CD14-positive monocyte (primary cell): ENCODE measurements around the gene PERM1. TPM values are rescaled to one million over a fixed set of nuclear protein-coding genes. Genes with fewer than 3 reads are reported as not detected.

Experiments
- DNase-seq, 3 donors: peaks; one replicate each; pipeline ENCODE4 v3.0.0-alpha.2; 2011 to 2022
- H2AFZ ChIP-seq: 2 replicates; pipeline ENCODE4 v1.6.0; 2012; ENCODE audit warnings: mild to moderate bottlenecking, low read depth, low read length, inconsistent platforms; ENCODE audit not compliant: insufficient read depth, poor library complexity, severe bottlenecking
- H3K27ac ChIP-seq, 2 donors: 1 replicate in 1 of 2; 2 replicates in 1 of 2; pipeline ENCODE4 v1.5.1; 2012 to 2013; ENCODE audit warnings: low read length in 2 of 2, control low read depth in 1 of 2, inconsistent platforms in 1 of 2, low read depth in 1 of 2, mild to moderate bottlenecking in 1 of 2
- H3K27me3 ChIP-seq, 2 donors: one replicate each; pipeline versions ENCODE4 v1.6.0 to v1.6.1; 2011 to 2013; ENCODE audit warnings: low read length in 2 of 2; ENCODE audit not compliant: control insufficient read depth in 2 of 2, insufficient read depth in 2 of 2
- H3K36me3 ChIP-seq, 2 donors: replicated peaks in 1 of 2; 1 replicate in 1 of 2; 2 replicates in 1 of 2; pipeline versions ENCODE4 v1.5.1 to v1.6.1; 2012 to 2013; ENCODE audit warnings: low read length in 2 of 2, control low read depth in 1 of 2, inconsistent platforms in 1 of 2, mild to moderate bottlenecking in 1 of 2; ENCODE audit not compliant: insufficient read depth in 2 of 2, control insufficient read depth in 1 of 2
- H3K4me1 ChIP-seq, 2 donors: 1 replicate in 1 of 2; 2 replicates in 1 of 2; pipeline versions ENCODE4 v1.5.1 to v1.6.1; 2012 to 2013; ENCODE audit warnings: low read length in 2 of 2, control low read depth in 1 of 2, inconsistent platforms in 1 of 2, mild to moderate bottlenecking in 1 of 2, moderate library complexity in 1 of 2; ENCODE audit not compliant: insufficient read depth in 2 of 2, control insufficient read depth in 1 of 2
- H3K4me2 ChIP-seq: replicated peaks from 2 replicates; pipeline ENCODE3; 2012; ENCODE audit warnings: low read length, moderate library complexity, mild to moderate bottlenecking; ENCODE audit not compliant: poor library complexity, severe bottlenecking; ENCODE audit errors: extremely low read depth
- H3K4me3 ChIP-seq, 3 experiments: fragments of 200-600 bp in 1 of 3; sonication (generic) in 1 of 3; replicated peaks in 1 of 3; 1 replicate in 2 of 3; 2 replicates in 1 of 3; pipeline ENCODE4 v1.5.1; 2011 to 2013; ENCODE audit warnings: low read length in 3 of 3, mild to moderate bottlenecking in 3 of 3, control low read depth in 2 of 3, low read depth in 2 of 3, inconsistent platforms in 1 of 3, moderate library complexity in 1 of 3
- H3K79me2 ChIP-seq: 2 replicates; pipeline ENCODE4 v1.6.0; 2012; ENCODE audit warnings: mild to moderate bottlenecking, control low read depth, inconsistent platforms, low read length, moderate library complexity; ENCODE audit not compliant: insufficient read depth
- H3K9ac ChIP-seq: 2 replicates; pipeline ENCODE4 v1.6.0; 2017; ENCODE audit warnings: low read length, mild to moderate bottlenecking; ENCODE audit not compliant: insufficient read depth, poor library complexity, severe bottlenecking
- H3K9me3 ChIP-seq, 2 donors: replicated peaks in 1 of 2; 1 replicate in 1 of 2; 2 replicates in 1 of 2; pipeline versions ENCODE4 v1.5.1 to v1.6.1; 2012 to 2013; ENCODE audit warnings: low read length in 2 of 2, control low read depth in 1 of 2; ENCODE audit not compliant: control insufficient read depth in 1 of 2, insufficient read depth in 1 of 2
- H4K20me1 ChIP-seq: 2 replicates; pipeline ENCODE4 v1.6.0; 2012; ENCODE audit warnings: mild to moderate bottlenecking, low read length, control low read depth, moderate library complexity; ENCODE audit not compliant: insufficient read depth
- H3K27ac Mint-ChIP-seq, 7 donors: one replicate each; pipeline ENCODE4 v1.8.0; 2020; ENCODE audit warnings: mild to moderate bottlenecking in 7 of 7, mixed read lengths in 7 of 7, moderate library complexity in 6 of 7, inconsistent platforms in 2 of 7
- H3K27me3 Mint-ChIP-seq, 3 donors: one replicate each; pipeline ENCODE4 v1.8.0; 2021 to 2022; ENCODE audit warnings: low read depth in 3 of 3, mild to moderate bottlenecking in 3 of 3, mixed read lengths in 3 of 3, moderate library complexity in 3 of 3, inconsistent platforms in 1 of 3
- H3K36me3 Mint-ChIP-seq, 2 donors: one replicate each; pipeline ENCODE4 v1.8.0; 2020; ENCODE audit warnings: mixed read lengths in 2 of 2, inconsistent platforms in 1 of 2, mild to moderate bottlenecking in 1 of 2
- H3K4me1 Mint-ChIP-seq: one replicate; pipeline ENCODE4 v1.8.0; 2020; ENCODE audit warnings: mild to moderate bottlenecking, mixed read lengths
- H3K4me3 Mint-ChIP-seq, 2 donors: one replicate each; pipeline ENCODE4 v1.8.0; 2020; ENCODE audit warnings: mild to moderate bottlenecking in 2 of 2, mixed read lengths in 2 of 2, moderate library complexity in 1 of 2
- H3K9me3 Mint-ChIP-seq, 7 donors: one replicate each; pipeline ENCODE4 v1.8.0; 2020 to 2022; ENCODE audit warnings: mixed read lengths in 7 of 7, mild to moderate bottlenecking in 6 of 7, moderate library complexity in 6 of 7, inconsistent platforms in 2 of 7
- WGBS: methylation state at CpG from one replicate; pipeline ENCODE4 v1.1.5; 2013; ENCODE audit warnings: missing lambda C conversion rate; ENCODE audit not compliant: insufficient coverage; 5-methylcytosine and 5-hydroxymethylcytosine counted together
- intact Hi-C, 2 donors: fragments of 100-400 bp; cut with micrococcal nuclease; formaldehyde crosslinking; loops; one replicate each; pipeline versions ENCODE4 v1.15.0 to v1.15.1; 2023
- polyA plus RNA-seq, 3 donors: library from polyadenylated mRNA; depleted of rRNA in 1 of 3; unstranded in 2 of 3; stranded (reverse) in 1 of 3; fragments of 300-500 nt in 2 of 3; fragments of >200 nt in 1 of 3; fragmentation: Illumina TruSeq in 2 of 3; gene quantifications; 1 replicate in 2 of 3; 2 replicates in 1 of 3; pipeline ENCODE4 v1.2.3, GENCODE V29; 2012 to 2021
- TF ChIP-seq, protein P1 (sequence below): fragments of 200-600 bp; IDR thresholded peaks from one replicate; pipeline ENCODE4 v1.8.0; 2022; ENCODE audit warnings: antibody characterized with exemption, mild to moderate bottlenecking

The PERM1 gene
- polyA plus RNA-seq, 3 donors: not detected

DNA sequence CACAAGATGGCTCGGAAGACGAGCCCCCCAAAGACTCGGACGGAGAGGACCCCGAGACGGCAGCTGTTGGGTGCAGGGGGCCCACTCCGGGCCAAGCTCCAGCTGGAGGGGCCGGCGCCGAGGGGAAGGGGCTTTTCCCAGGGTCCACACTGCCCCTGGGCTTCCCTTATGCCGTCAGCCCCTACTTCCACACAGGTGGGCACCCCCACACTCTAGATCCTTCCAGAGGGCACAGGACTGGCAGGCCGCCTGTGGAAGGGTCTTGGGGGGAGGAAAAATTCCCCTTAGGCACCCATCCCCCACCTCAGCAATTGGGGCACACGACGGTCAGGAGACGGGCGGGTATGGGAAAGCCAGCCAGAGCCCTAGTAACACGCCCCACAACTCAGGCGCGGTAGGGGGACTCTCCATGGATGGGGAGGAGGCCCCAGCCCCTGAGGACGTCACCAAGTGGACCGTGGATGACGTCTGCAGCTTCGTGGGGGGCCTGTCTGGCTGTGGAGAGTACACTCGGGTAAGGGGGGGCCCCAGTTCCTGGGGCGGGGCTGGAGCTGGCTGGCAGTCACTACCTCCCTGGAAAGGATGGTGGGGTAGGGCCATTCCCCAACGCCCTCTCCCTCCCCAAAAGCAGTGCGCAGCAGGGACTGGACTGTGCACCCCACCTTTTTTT is 38.9 kb downstream of the PERM1 start:
- H3K27ac ChIP-seq: no peak overlapping the region
- peaks cover 23 to 50% of the 10 kb centered on the region in 2 donors for H3K27me3 ChIP-seq
- H3K4me3 ChIP-seq: no peak overlapping the region
- no peak overlapping the region for H3K4me2 ChIP-seq
- H4K20me1 ChIP-seq: peaks cover 14% of the 10 kb centered on the region
- peaks cover 36 to 45% of the 10 kb centered on the region in 2 donors for H3K36me3 Mint-ChIP-seq
- no peaks in the 10 kb centered on the region for H3K79me2 ChIP-seq
- H3K4me3 Mint-ChIP-seq: peak overlapping the region in 1 of 2 donors; percentile 59
- DNase-seq: no peak
- peaks cover 0 to 17% (median 3%) of the 10 kb centered on the region in 7 donors for H3K9me3 Mint-ChIP-seq
- H3K4me1 ChIP-seq: peaks cover 4 to 30% of the 10 kb centered on the region in 2 donors
- peaks cover 34 to 36% of the 10 kb centered on the region in 2 donors for H3K36me3 ChIP-seq
- no peak overlapping the region for H3K27ac Mint-ChIP-seq
- intact Hi-C loops: loop anchor here in 1 of 2 donors (5.0 kb wide), 1 partner anchor 51 kb away; no protein-coding TSS in a partner anchor
- peaks cover 7% of the 10 kb centered on the region for H3K4me1 Mint-ChIP-seq
- TF ChIP-seq, protein P1, sequence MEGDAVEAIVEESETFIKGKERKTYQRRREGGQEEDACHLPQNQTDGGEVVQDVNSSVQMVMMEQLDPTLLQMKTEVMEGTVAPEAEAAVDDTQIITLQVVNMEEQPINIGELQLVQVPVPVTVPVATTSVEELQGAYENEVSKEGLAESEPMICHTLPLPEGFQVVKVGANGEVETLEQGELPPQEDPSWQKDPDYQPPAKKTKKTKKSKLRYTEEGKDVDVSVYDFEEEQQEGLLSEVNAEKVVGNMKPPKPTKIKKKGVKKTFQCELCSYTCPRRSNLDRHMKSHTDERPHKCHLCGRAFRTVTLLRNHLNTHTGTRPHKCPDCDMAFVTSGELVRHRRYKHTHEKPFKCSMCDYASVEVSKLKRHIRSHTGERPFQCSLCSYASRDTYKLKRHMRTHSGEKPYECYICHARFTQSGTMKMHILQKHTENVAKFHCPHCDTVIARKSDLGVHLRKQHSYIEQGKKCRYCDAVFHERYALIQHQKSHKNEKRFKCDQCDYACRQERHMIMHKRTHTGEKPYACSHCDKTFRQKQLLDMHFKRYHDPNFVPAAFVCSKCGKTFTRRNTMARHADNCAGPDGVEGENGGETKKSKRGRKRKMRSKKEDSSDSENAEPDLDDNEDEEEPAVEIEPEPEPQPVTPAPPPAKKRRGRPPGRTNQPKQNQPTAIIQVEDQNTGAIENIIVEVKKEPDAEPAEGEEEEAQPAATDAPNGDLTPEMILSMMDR: no peak
- H3K9me3 ChIP-seq: peaks cover 0 to 9% of the 10 kb centered on the region in 2 donors
- no peak overlapping the region for H3K9ac ChIP-seq
- WGBS: 13% methylated on average over 6 of the region's 27 CpGs
- no peak overlapping the region for H2AFZ ChIP-seq
- peaks cover 39 to 62% (median 50%) of the 10 kb centered on the region in 3 donors for H3K27me3 Mint-ChIP-seq

DNA sequence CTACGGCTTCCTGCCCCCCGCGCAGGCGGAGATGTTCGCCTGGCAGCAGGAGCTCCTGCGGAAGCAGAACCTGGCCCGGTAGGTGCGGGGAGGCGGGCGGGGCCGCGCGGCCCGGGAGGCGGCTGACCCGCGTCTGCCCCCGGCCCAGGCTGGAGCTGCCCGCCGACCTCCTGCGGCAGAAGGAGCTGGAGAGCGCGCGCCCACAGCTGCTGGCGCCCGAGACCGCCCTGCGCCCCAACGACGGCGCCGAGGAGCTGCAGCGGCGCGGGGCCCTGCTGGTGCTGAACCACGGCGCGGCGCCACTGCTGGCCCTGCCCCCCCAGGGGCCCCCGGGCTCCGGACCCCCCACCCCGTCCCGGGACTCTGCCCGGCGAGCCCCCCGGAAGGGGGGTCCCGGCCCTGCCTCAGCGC is 39.5 kb downstream of the PERM1 start:
- DNase-seq: no peak
- Histone ChIP-seq H3K4me3 (no peak overlapping the region), H3K4me2 (peak overlapping the region; percentile 42), H3K4me1 (peaks cover 4 to 30% of the 10 kb centered on the region in 2 donors), H3K9me3 (peaks cover 0 to 9% of the 10 kb centered on the region in 2 donors), H3K36me3 (peaks cover 28 to 30% of the 10 kb centered on the region in 2 donors), H3K79me2 (no peaks in the 10 kb centered on the region), H3K9ac (no peak overlapping the region), H2AFZ (no peak overlapping the region), H3K27ac (no peak overlapping the region), H3K27me3 (peaks cover 23 to 50% of the 10 kb centered on the region in 2 donors), H4K20me1 (peaks cover 13% of the 10 kb centered on the region)
- intact Hi-C loops: loop anchor here in 1 of 2 donors (5.0 kb wide), 1 partner anchor 50 kb away; no protein-coding TSS in a partner anchor
- TF ChIP-seq, protein P1: no peak
- H3K36me3 Mint-ChIP-seq: peaks cover 31 to 40% of the 10 kb centered on the region in 2 donors
- under 1% methylated on average over 39 of the region's 48 CpGs for WGBS
- H3K4me3 Mint-ChIP-seq: no peak overlapping the region
- peaks cover 41 to 66% (median 54%) of the 10 kb centered on the region in 3 donors for H3K27me3 Mint-ChIP-seq
- H3K9me3 Mint-ChIP-seq: peaks cover 0 to 17% (median 3%) of the 10 kb centered on the region in 7 donors
- peaks cover 7% of the 10 kb centered on the region for H3K4me1 Mint-ChIP-seq
- H3K27ac Mint-ChIP-seq: no peak overlapping the region
